Neural cell (in vitro differentiated cells): ENCODE data around the gene NDNF. TPM values are rescaled to one million over a fixed set of nuclear protein-coding genes. Genes with fewer than 3 reads are reported as not detected.

Experiments
- H2AFZ ChIP-seq: fragments of 200-600, 300-800 bp; sonication (generic), shearing (Covaris generic); 2 replicates; pipeline ENCODE4 v1.6.0; 2014; ENCODE audit warnings: low read depth, mild to moderate bottlenecking, antibody characterized with exemption, low read length, moderate library complexity
- H3F3A ChIP-seq: fragments of 200-600 bp; shearing (Covaris generic); 2 replicates; pipeline ENCODE4 v1.6.1; 2016; ENCODE audit warnings: mild to moderate bottlenecking, moderate library complexity, mixed read lengths, antibody characterized with exemption, low read length; ENCODE audit not compliant: insufficient read depth, poor library complexity, severe bottlenecking
- H3K27ac ChIP-seq: fragments of 200-600, 300-800 bp; sonication (generic), shearing (Covaris generic); 2 replicates; pipeline ENCODE4 v1.5.1; 2014; ENCODE audit warnings: mild to moderate bottlenecking, low read length, moderate library complexity
- H3K27me3 ChIP-seq: fragments of 300-800, 200-600 bp; sonication (generic), shearing (Covaris generic); 2 replicates; pipeline ENCODE4 v1.6.0; 2014; ENCODE audit warnings: mild to moderate bottlenecking, low read depth, low read length, moderate library complexity; ENCODE audit not compliant: insufficient read depth
- H3K36me3 ChIP-seq: fragments of 300-800, 200-600 bp; sonication (generic), shearing (Covaris generic); 2 replicates; pipeline ENCODE4 v1.5.1; 2014; ENCODE audit warnings: mild to moderate bottlenecking, antibody characterized with exemption, low read length, moderate library complexity; ENCODE audit not compliant: insufficient read depth
- H3K4me2 ChIP-seq: fragments of 300-800, 200-600 bp; sonication (generic), shearing (Covaris generic); 2 replicates; pipeline ENCODE4 v1.6.0; 2014; ENCODE audit warnings: mild to moderate bottlenecking, low read length
- H3K4me3 ChIP-seq: fragments of 300-800, 200-600 bp; sonication (generic), shearing (Covaris generic); 2 replicates; pipeline ENCODE4 v1.5.1; 2014; ENCODE audit warnings: mild to moderate bottlenecking, low read length, moderate library complexity
- H3K79me2 ChIP-seq: fragments of 200-600 bp; shearing (Covaris generic); replicated peaks from 2 replicates; pipeline ENCODE4 v1.6.0; 2014; ENCODE audit warnings: mild to moderate bottlenecking, low read length, moderate library complexity; ENCODE audit not compliant: insufficient read depth
- H3K9ac ChIP-seq: fragments of 300-800, 200-600 bp; sonication (generic), shearing (Covaris generic); 2 replicates; pipeline ENCODE4 v1.6.1; 2016; ENCODE audit warnings: mild to moderate bottlenecking, low read length, mixed read lengths
- H3K9me2 ChIP-seq: fragments of 200-600 bp; shearing (Covaris generic); 2 replicates; pipeline ENCODE4 v1.6.1; 2016; ENCODE audit warnings: mild to moderate bottlenecking, low read length, mixed read lengths; ENCODE audit not compliant: insufficient read depth
- H3K9me3 ChIP-seq: fragments of 200-600, 300-800 bp; sonication (generic), shearing (Covaris generic); 2 replicates; pipeline ENCODE4 v1.6.1; 2016; ENCODE audit warnings: mild to moderate bottlenecking, mixed run types, low read length, moderate library complexity, mixed read lengths
- H4K20me1 ChIP-seq: fragments of 200-600 bp; shearing (Covaris generic); 2 replicates; pipeline ENCODE4 v1.6.1; 2016; ENCODE audit warnings: mild to moderate bottlenecking, mixed run types; ENCODE audit not compliant: insufficient read depth
- EP300 ChIP-seq: fragments of 450-650 bp; conservative IDR thresholded peaks from 2 replicates; pipeline ENCODE4 v1.6.1; 2014; ENCODE audit warnings: antibody characterized with exemption, mild to moderate bottlenecking, moderate library complexity; ENCODE audit not compliant: poor library complexity, severe bottlenecking
- EZH2 ChIP-seq: fragments of 200-600, 300-800 bp; shearing (Covaris generic), sonication (generic); IDR thresholded peaks from 2 replicates; pipeline ENCODE4 v1.6.1; 2014; ENCODE audit warnings: antibody characterized with exemption, low read length, borderline replicate concordance, mild to moderate bottlenecking; ENCODE audit not compliant: insufficient read depth, poor library complexity, severe bottlenecking
- MXI1 ChIP-seq: fragments of 450-650 bp; conservative IDR thresholded peaks from 2 replicates; pipeline ENCODE4 v1.6.1; 2014; ENCODE audit warnings: antibody characterized with exemption, mild to moderate bottlenecking; ENCODE audit not compliant: poor library complexity, severe bottlenecking
- POLR2AphosphoS5 ChIP-seq: IDR thresholded peaks from 2 replicates; pipeline ENCODE4 v1.6.1; 2012
- RAD21 ChIP-seq: fragments of 450-650 bp; conservative IDR thresholded peaks from 2 replicates; pipeline ENCODE4 v1.6.1; 2014; ENCODE audit warnings: antibody characterized with exemption, mild to moderate bottlenecking, moderate library complexity
- REST ChIP-seq: IDR thresholded peaks from 2 replicates; pipeline ENCODE4 v1.6.1; 2012; ENCODE audit warnings: borderline replicate concordance
- SMC3 ChIP-seq: fragments of 450-650 bp; conservative IDR thresholded peaks from 2 replicates; pipeline ENCODE4 v1.6.1; 2014; ENCODE audit warnings: antibody characterized with exemption, mild to moderate bottlenecking, moderate library complexity; ENCODE audit not compliant: poor library complexity
- TAF1 ChIP-seq: IDR thresholded peaks from 2 replicates; pipeline ENCODE4 v1.6.1; 2012; ENCODE audit warnings: low read depth
- polyA plus RNA-seq: library from polyadenylated mRNA; depleted of rRNA; stranded (reverse); fragments of >200 nt; gene quantifications from 2 replicates; pipeline ENCODE4 v1.2.3, GENCODE V29; 2014
- TF ChIP-seq, protein P1 (sequence below): fragments of 450-650 bp; IDR thresholded peaks from 2 replicates; pipeline ENCODE4 v1.5.1; 2014; ENCODE audit warnings: antibody characterized with exemption, mild to moderate bottlenecking, moderate library complexity; ENCODE audit not compliant: poor library complexity, severe bottlenecking

NDNF gene
- polyA plus RNA-seq, 1 donor from 2014 or later: 4.3 TPM

DNA sequence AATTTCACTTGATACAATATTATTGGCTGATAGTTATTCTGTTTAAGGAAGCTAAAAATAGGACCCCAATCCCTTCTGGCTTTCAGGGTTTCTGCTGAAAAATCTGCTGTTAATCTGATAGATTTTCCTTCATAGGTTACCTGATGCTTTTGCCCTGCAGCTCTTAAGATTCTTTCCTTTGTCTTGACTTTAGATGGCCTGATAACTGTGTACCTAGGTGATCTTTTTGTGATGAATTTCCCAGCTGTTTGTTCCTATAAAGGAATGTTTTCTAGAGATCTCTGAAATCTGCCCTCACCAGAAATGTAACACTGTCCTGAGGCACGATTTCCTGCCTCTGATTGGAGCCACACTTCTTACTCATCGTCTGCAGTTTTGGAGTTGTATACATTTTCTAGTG is 80.5 kb downstream of the NDNF start:
- H3F3A ChIP-seq: no peaks in the 10 kb centered on the region
- H3K27me3 ChIP-seq: no peaks in the 10 kb centered on the region
- no peak overlapping the region for H3K9ac ChIP-seq
- no peaks in the 10 kb centered on the region for H4K20me1 ChIP-seq
- no peak overlapping the region for H3K4me3 ChIP-seq
- H3K27ac ChIP-seq: no peak overlapping the region
- H3K9me2 ChIP-seq: no peaks in the 10 kb centered on the region
- no peaks in the 10 kb centered on the region for H3K9me3 ChIP-seq
- no peaks in the 10 kb centered on the region for H3K79me2 ChIP-seq
- H2AFZ ChIP-seq: no peak overlapping the region
- TF ChIP-seq POLR2AphosphoS5 (no peak), SMC3 (no peak), EP300 (no peak), RAD21 (no peak), EZH2 (no peak), REST (no peak), MXI1 (no peak), TAF1 (no peak)
- H3K4me2 ChIP-seq: no peak overlapping the region
- H3K36me3 ChIP-seq: no peaks in the 10 kb centered on the region

DNA sequence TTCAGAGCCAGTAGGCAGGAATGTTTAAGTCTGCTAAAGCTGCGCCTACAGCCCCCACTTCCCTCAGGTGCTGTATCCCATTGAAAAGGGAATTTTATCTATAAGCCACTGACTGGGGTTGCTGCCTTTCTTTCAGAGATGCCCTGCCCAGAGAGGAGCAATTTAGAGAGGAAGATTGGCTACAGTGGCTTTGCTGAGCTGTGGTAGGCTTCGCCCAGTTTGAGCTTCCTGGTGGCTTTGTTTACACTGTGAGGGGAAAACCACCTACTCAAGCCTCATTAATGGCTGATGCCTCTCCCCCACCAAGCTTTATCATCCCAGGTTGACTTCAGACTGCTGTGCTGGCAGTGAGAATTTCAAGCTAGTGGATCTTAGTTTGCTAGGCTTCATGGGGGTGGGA is 82.1 kb downstream of the NDNF start:
- Histone ChIP-seq H4K20me1 (no peaks in the 10 kb centered on the region), H3K27ac (no peak overlapping the region), H3K9me2 (no peaks in the 10 kb centered on the region), H3K79me2 (no peaks in the 10 kb centered on the region), H3F3A (no peaks in the 10 kb centered on the region), H3K4me3 (no peak overlapping the region), H3K9ac (no peak overlapping the region), H3K36me3 (no peaks in the 10 kb centered on the region), H3K4me2 (no peak overlapping the region), H2AFZ (no peak overlapping the region), H3K27me3 (no peaks in the 10 kb centered on the region), H3K9me3 (no peaks in the 10 kb centered on the region)
- no peak for TF ChIP-seq RAD21
- no peak for TF ChIP-seq SMC3
- no peak for TF ChIP-seq POLR2AphosphoS5
- no peak for TF ChIP-seq REST
- no peak for TF ChIP-seq MXI1
- TF ChIP-seq TAF1: no peak
- no peak for TF ChIP-seq EP300
- TF ChIP-seq, protein P1, sequence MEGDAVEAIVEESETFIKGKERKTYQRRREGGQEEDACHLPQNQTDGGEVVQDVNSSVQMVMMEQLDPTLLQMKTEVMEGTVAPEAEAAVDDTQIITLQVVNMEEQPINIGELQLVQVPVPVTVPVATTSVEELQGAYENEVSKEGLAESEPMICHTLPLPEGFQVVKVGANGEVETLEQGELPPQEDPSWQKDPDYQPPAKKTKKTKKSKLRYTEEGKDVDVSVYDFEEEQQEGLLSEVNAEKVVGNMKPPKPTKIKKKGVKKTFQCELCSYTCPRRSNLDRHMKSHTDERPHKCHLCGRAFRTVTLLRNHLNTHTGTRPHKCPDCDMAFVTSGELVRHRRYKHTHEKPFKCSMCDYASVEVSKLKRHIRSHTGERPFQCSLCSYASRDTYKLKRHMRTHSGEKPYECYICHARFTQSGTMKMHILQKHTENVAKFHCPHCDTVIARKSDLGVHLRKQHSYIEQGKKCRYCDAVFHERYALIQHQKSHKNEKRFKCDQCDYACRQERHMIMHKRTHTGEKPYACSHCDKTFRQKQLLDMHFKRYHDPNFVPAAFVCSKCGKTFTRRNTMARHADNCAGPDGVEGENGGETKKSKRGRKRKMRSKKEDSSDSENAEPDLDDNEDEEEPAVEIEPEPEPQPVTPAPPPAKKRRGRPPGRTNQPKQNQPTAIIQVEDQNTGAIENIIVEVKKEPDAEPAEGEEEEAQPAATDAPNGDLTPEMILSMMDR: no peak

Other genes with a start within 250 kb of the NDNF start
- gene PRDM5, start 149.8 kb downstream of the NDNF start, polyA plus RNA-seq: 1.6 and 3.8 TPM in 2 replicates
- gene TNIP3, start 91.8 kb upstream of the NDNF start, polyA plus RNA-seq: 0.09 TPM in 1 of 2 replicates, not detected in the other